ENCODE results near the gene PDCD2L. TPM values are rescaled to one million over a fixed set of nuclear protein-coding genes. Genes with fewer than 3 reads are reported as not detected.

The PDCD2L gene
- total RNA-seq, 1 experiment from 2014 or later, result 27.1 TPM

- intact Hi-C loops (cut with micrococcal nuclease; ENCODE audit: unreplicated experiment), result no loop called here
- no peak overlapping the region for H3K4me3 ChIP-seq (ENCODE audit: low read depth, low read length, poor library complexity, severe bottlenecking)
- H3K4me1 ChIP-seq (ENCODE audit: insufficient read depth, low read length, poor library complexity, severe bottlenecking), result no peaks in the 10 kb centered on the region
- TF ChIP-seq EZH2 (IDR thresholded peaks at IDR 0.05; ENCODE audit: borderline replicate concordance, low read depth, low read length, poor library complexity, severe bottlenecking) (no peak), CTCF (conservative IDR thresholded peaks at IDR 0.05; ENCODE audit: low read depth, low read length) (no peak)
- no peaks in the 10 kb centered on the region for H3K27me3 ChIP-seq (replicated peaks; ENCODE audit: insufficient read depth, low read depth, low read length, poor library complexity)
- ChIA-PET POLR2A (ENCODE audit: low non-redundant PET) (no interaction called here), CTCF (no interaction called here)
- peaks cover 48% of the 10 kb centered on the region for H3K36me3 ChIP-seq (ENCODE audit: insufficient read depth, low read length, poor library complexity, severe bottlenecking)
- no peak for DNase-seq (ENCODE audit: low spot score)
- no peak overlapping the region for H3K27ac ChIP-seq (ENCODE audit: low read depth, low read length, poor library complexity, severe bottlenecking)
- no TSS peak for BruUV-seq (replicated peaks)
- H3K9me3 ChIP-seq (ENCODE audit: low read depth, low read length, poor library complexity, severe bottlenecking), result no peaks in the 10 kb centered on the region
These were observed 14.1 kb downstream of the PDCD2L start for GRCh38 chr19:34418300-34418699.

DNA sequence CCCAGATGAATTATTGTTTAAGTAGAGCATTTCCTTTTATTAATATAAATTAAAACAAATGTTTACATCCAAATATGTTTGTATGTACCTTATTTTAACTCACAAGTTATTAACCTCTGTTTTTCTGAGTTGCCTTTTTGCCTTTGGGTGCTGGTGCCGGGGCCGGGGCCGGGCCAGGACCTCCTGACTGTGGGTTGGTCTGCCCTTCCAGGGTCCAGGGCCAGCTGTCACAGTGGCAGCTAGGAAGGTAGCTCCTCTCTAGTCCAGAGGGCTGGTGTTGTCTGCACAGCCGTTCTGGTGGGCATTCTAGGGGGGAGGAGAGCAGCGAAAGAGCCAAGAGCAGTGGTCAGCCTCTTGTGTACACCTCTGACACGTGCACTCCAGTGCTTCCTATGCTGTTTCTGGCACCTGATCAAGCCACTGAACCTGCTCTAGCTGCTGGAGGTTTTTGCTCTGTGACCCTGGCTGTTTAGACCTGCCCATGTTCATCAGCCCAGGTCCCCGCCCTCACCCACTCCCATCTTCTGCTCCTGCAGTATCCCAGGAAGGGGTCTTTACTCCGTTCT is 22.0 kb downstream of the PDCD2L start:
- Histone ChIP-seq H3K4me1 (ENCODE audit: insufficient read depth, low read length, poor library complexity, severe bottlenecking) (peaks cover 12% of the 10 kb centered on the region), H3K9me3 (ENCODE audit: low read depth, low read length, poor library complexity, severe bottlenecking) (no peaks in the 10 kb centered on the region), H3K27ac (ENCODE audit: low read depth, low read length, poor library complexity, severe bottlenecking) (no peak overlapping the region), H3K27me3 (replicated peaks; ENCODE audit: insufficient read depth, low read depth, low read length, poor library complexity) (no peaks in the 10 kb centered on the region), H3K36me3 (ENCODE audit: insufficient read depth, low read length, poor library complexity, severe bottlenecking) (peaks cover 9% of the 10 kb centered on the region), H3K4me3 (ENCODE audit: low read depth, low read length, poor library complexity, severe bottlenecking) (no peak overlapping the region)
- BruUV-seq (replicated peaks), result no TSS peak
- CTCF ChIA-PET, result no interaction called here
- POLR2A ChIA-PET (ENCODE audit: low non-redundant PET), result no interaction called here
- no peak for TF ChIP-seq EZH2 (IDR thresholded peaks at IDR 0.05; ENCODE audit: borderline replicate concordance, low read depth, low read length, poor library complexity, severe bottlenecking)
- DNase-seq (ENCODE audit: low spot score), result no peak
- intact Hi-C loops (cut with micrococcal nuclease; ENCODE audit: unreplicated experiment), result no loop called here

DNA sequence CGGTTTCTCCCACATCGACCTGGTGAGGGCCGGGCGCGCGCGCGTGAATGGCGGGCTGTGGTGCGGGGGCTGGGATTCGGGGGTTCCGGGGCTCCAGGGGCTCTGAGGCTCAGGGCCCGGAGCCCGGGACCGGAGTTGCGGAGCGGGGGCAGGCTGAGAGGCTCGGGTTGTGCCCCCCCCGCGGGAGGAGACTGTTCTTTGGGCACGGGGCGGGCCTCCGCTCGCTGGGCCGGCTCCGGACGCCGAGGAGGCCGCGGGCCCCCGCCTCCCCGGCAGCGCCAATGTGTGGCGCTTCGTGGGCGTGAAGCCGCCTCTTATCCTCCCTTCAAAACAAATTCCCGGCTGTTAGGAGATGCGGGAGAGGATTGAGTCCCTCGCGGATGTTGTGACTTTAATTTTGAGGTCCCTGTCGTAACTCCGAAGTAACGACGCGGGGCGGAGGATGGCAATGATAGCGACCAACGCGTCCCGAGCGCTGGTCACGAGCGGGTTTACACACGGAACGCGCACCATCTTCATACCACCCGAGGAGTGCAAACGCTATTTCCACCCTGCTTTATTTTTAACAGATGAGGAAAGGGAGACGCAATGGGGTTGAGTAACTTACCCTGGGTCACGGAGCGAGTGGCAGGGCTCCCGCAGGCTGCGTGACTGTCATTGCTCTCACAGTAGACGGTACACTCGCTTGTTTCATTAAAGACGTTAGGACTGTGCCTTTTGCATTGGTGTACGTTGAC is 24.5 kb downstream of the PDCD2L start:
- peak; percentile 48 for DNase-seq (ENCODE audit: low spot score)
- Histone ChIP-seq H3K27me3 (replicated peaks; ENCODE audit: insufficient read depth, low read depth, low read length, poor library complexity) (no peaks in the 10 kb centered on the region), H3K27ac (ENCODE audit: low read depth, low read length, poor library complexity, severe bottlenecking) (peak overlapping the region; percentile 98), H3K4me1 (ENCODE audit: insufficient read depth, low read length, poor library complexity, severe bottlenecking) (peaks cover 15% of the 10 kb centered on the region), H3K36me3 (ENCODE audit: insufficient read depth, low read length, poor library complexity, severe bottlenecking) (peaks cover 29% of the 10 kb centered on the region), H3K4me3 (ENCODE audit: low read depth, low read length, poor library complexity, severe bottlenecking) (peak overlapping the region; percentile 93), H3K9me3 (ENCODE audit: low read depth, low read length, poor library complexity, severe bottlenecking) (no peaks in the 10 kb centered on the region)
- no TSS peak for BruUV-seq (replicated peaks)
- POLR2A ChIA-PET (ENCODE audit: low non-redundant PET), result no interaction called here
- intact Hi-C loops (cut with micrococcal nuclease; ENCODE audit: unreplicated experiment), result no loop called here
- CTCF ChIA-PET, result no interaction called here
- TF ChIP-seq CTCF (conservative IDR thresholded peaks at IDR 0.05; ENCODE audit: low read depth, low read length) (no peak), EZH2 (IDR thresholded peaks at IDR 0.05; ENCODE audit: borderline replicate concordance, low read depth, low read length, poor library complexity, severe bottlenecking) (no peak)
